Inflammatory macrophage treated with lipopolysaccharide for 4 hours (primary cell): ENCODE data around the gene TBC1D16.
"Not testable (repeated sequence)": the region's sequence is repeated elsewhere in the genome, so short reads cannot be mapped to it uniquely, and the experiment has no call there.

Experiments used
- DNase-seq: peaks from one replicate; pipeline ENCODE4 v3.0.0-alpha.2; 2020

The TBC1D16 gene

GRCh38 chr17:80002690-80003490 lies 32.8 kb downstream of the TBC1D16 start:
- DNase-seq, result no peak

GRCh38 chr17:80002070-80002641 lies 33.5 kb downstream of the TBC1D16 start:
- DNase-seq, result no peak

GRCh38 chr17:80000981-80001775 lies 34.5 kb downstream of the TBC1D16 start:
- no peak for DNase-seq

- no peak for DNase-seq
These were observed 35.5 kb downstream of the TBC1D16 start for GRCh38 chr17:80000136-80000535.

GRCh38 chr17:79997011-79997660 lies 38.5 kb downstream of the TBC1D16 start:
- peak; percentile 97 for DNase-seq

GRCh38 chr17:79996291-79996690 lies 39.4 kb downstream of the TBC1D16 start:
- DNase-seq, result no peak

GRCh38 chr17:79995696-79996095 lies 40.0 kb downstream of the TBC1D16 start:
- no peak for DNase-seq

GRCh38 chr17:79994602-79995001 lies 41.1 kb downstream of the TBC1D16 start:
- no peak for DNase-seq

- DNase-seq, result not testable (repeated sequence)
These were observed 41.5 kb downstream of the TBC1D16 start for GRCh38 chr17:79994228-79994569.

- peak; percentile 85 for DNase-seq
These were observed 42.1 kb downstream of the TBC1D16 start for GRCh38 chr17:79993390-79994227.

GRCh38 chr17:79992649-79993389 lies 42.9 kb downstream of the TBC1D16 start:
- DNase-seq, result no peak

GRCh38 chr17:79991924-79992648 lies 43.6 kb downstream of the TBC1D16 start:
- DNase-seq, result no peak

GRCh38 chr17:79991140-79991923 lies 44.3 kb downstream of the TBC1D16 start:
- DNase-seq, result peak; percentile 58

GRCh38 chr17:79990704-79991103 lies 45.0 kb downstream of the TBC1D16 start:
- DNase-seq, result no peak

GRCh38 chr17:79990051-79990592 lies 45.5 kb downstream of the TBC1D16 start:
- DNase-seq, result no peak

GRCh38 chr17:79989106-79989835 lies 46.4 kb downstream of the TBC1D16 start:
- DNase-seq, result no peak

- DNase-seq, result no peak
These were observed 47.3 kb downstream of the TBC1D16 start for GRCh38 chr17:79988185-79988971.

- no peak for DNase-seq
These were observed 47.8 kb downstream of the TBC1D16 start for GRCh38 chr17:79987935-79988184.
